Suprapubic skin (tissue), 4 donors: ENCODE data around the gene ANAPC15. TPM values are rescaled to one million over a fixed set of nuclear protein-coding genes. Genes with fewer than 3 reads are reported as not detected.
A peak's percentile ranks its signal among the peaks of the same experiment; 100 is the strongest.

Experiments used
- DNase-seq, 2 donors: peaks; one replicate each; pipeline ENCODE4 v3.0.0-alpha.2; 2019; ENCODE audit warnings: low spot score in 2 of 2
- H3K27ac ChIP-seq: fragments of 200-600 bp; sonication (generic); one replicate; pipeline ENCODE4 v1.5.1; 2019
- H3K27me3 ChIP-seq: fragments of 200-600 bp; sonication (generic); one replicate; pipeline ENCODE4 v1.5.1; 2019
- H3K36me3 ChIP-seq: fragments of 200-600 bp; sonication (generic); one replicate; pipeline ENCODE4 v1.5.1; 2019
- H3K4me1 ChIP-seq: fragments of 200-600 bp; sonication (generic); one replicate; pipeline ENCODE4 v1.5.1; 2019
- H3K4me3 ChIP-seq: fragments of 200-600 bp; sonication (generic); one replicate; pipeline ENCODE4 v1.5.1; 2019; ENCODE audit warnings: mild to moderate bottlenecking
- H3K9me3 ChIP-seq: fragments of 200-600 bp; sonication (generic); one replicate; pipeline ENCODE4 v1.5.1; 2019
- CTCF ChIP-seq, 2 donors: fragments of 200-600 bp in 1 of 2; fragments of 450-650 bp in 1 of 2; sonication (generic) in 1 of 2; IDR thresholded peaks; one replicate each; pipeline ENCODE4 v1.5.1; 2016 to 2019; ENCODE audit warnings: antibody characterized with exemption in 2 of 2, mild to moderate bottlenecking in 1 of 2, moderate library complexity in 1 of 2
- EP300 ChIP-seq: sonication (generic); formaldehyde crosslinking; IDR thresholded peaks from one replicate; pipeline ENCODE4 v1.6.1; 2017; ENCODE audit warnings: antibody characterized with exemption
- POLR2A ChIP-seq, 2 donors: fragments of 450-650 bp; IDR thresholded peaks; one replicate each; pipeline ENCODE4 v1.6.1; 2017; ENCODE audit warnings: antibody characterized with exemption in 2 of 2, mild to moderate bottlenecking in 2 of 2, moderate library complexity in 2 of 2
- POLR2AphosphoS5 ChIP-seq, 3 donors: sonication (generic); formaldehyde crosslinking; IDR thresholded peaks; one replicate each; pipeline ENCODE4 v1.6.1; 2017; ENCODE audit warnings: antibody characterized with exemption in 3 of 3
- WGBS: methylation state at CpG from one replicate; pipeline ENCODE4 v1.1.5; 2018; 5-methylcytosine and 5-hydroxymethylcytosine counted together
- total RNA-seq, 4 donors: library from RNA; depleted of rRNA; stranded (reverse); fragments of >200 nt; gene quantifications; one replicate each; pipeline ENCODE4 v1.1.0, GENCODE V29; 2016

The ANAPC15 gene
- total RNA-seq, 4 donors from 2014 or later = 20.6 to 32.1 (median 25.6) TPM

DNA sequence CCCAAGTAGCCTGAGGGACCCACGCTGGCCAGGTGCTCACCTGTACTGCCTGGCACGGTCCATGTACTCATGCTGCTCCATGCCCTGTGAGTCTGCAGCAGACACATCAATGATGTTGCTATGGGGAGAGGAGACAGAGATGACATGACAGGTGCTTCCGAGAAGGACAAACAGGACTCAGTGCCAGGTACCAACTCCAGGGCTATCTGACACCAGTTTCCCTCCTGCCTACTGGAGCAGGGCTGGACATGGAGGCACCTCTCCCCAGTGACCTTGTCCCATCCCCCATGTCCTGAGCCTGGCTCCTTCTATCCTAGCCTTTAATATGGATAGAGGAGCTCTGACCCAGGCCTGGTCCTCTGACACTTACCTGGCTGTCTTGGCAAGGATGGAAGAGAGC lies 13.8 kb downstream of the ANAPC15 start:
- Histone ChIP-seq H3K9me3 (no peaks in the 10 kb centered on the region), H3K36me3 (peaks cover 59% of the 10 kb centered on the region), H3K4me3 (no peak overlapping the region), H3K4me1 (peaks cover 45% of the 10 kb centered on the region), H3K27me3 (no peaks in the 10 kb centered on the region), H3K27ac (no peak overlapping the region)
- WGBS = 82% methylated on average over 3 of the region's 3 CpGs
- no peak for TF ChIP-seq POLR2A (IDR thresholded peaks at IDR 0.05)
- TF ChIP-seq CTCF (IDR thresholded peaks at IDR 0.05) = no peak
- TF ChIP-seq POLR2AphosphoS5 (IDR thresholded peaks at IDR 0.05) = no peak
- no peak for TF ChIP-seq EP300
- no peak for DNase-seq

- Histone ChIP-seq H3K36me3 (peaks cover 45% of the 10 kb centered on the region), H3K27ac (no peak overlapping the region), H3K27me3 (no peaks in the 10 kb centered on the region), H3K9me3 (no peaks in the 10 kb centered on the region), H3K4me3 (no peak overlapping the region), H3K4me1 (peaks cover 12% of the 10 kb centered on the region)
- DNase-seq = peak in 1 of 2 donors; percentile 84
- WGBS = 23% methylated on average over 4 of the region's 4 CpGs
- TF ChIP-seq CTCF (IDR thresholded peaks at IDR 0.05) = peak; percentile 83 to 84
- no peak for TF ChIP-seq POLR2AphosphoS5 (IDR thresholded peaks at IDR 0.05)
These were observed 21.2 kb downstream of the ANAPC15 start for GRCh38 chr11:72091292-72091691.

GRCh38 chr11:72088076-72088808 lies 24.3 kb downstream of the ANAPC15 start:
- H3K4me1 ChIP-seq = peaks cover 17% of the 10 kb centered on the region
- 71% methylated on average over 4 of the region's 4 CpGs for WGBS
- no peaks in the 10 kb centered on the region for H3K27me3 ChIP-seq
- no peaks in the 10 kb centered on the region for H3K9me3 ChIP-seq
- peaks cover 19% of the 10 kb centered on the region for H3K36me3 ChIP-seq
- H3K27ac ChIP-seq = no peak overlapping the region
- H3K4me3 ChIP-seq = no peak overlapping the region
- TF ChIP-seq POLR2A (IDR thresholded peaks at IDR 0.05) (no peak), EP300 (no peak), CTCF (IDR thresholded peaks at IDR 0.05) (no peak), POLR2AphosphoS5 (IDR thresholded peaks at IDR 0.05) (no peak)
- no peak for DNase-seq

DNA sequence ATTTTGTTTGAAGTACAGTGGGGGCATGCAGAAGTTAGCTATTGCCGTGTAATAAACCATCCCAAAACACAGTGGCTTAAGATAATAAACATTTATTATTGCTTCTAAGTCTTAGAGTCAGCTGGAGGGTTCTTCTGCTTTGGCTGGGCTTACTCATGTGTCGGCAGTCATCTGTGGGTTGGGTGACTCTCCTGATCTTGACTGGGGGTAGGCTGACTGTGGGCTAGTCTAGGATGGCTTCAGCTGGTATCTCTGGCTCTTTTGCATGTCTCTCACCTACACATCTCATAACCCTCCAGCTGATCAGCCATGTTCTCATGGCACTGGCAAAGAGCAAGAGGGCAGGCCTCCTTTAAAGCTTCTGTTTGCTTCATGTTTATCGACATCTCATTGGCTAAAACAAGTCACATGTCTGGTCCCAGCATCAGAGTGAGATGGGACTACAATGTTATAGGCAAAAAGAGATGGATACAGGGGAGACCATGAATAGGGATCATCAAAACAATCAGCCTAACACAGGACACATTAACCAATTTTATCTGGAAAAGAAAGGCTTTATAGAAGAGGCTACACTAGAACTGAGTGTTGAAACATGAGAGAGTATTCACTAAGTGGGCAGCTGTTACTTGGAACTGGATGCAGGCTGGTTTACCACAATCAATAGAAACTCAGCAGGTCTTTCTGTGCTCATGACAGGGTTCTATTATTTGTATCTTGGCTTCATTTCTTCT lies 26.7 kb downstream of the ANAPC15 start:
- peaks cover 29% of the 10 kb centered on the region for H3K4me1 ChIP-seq
- no peak for DNase-seq
- no peaks in the 10 kb centered on the region for H3K27me3 ChIP-seq
- H3K27ac ChIP-seq = no peak overlapping the region
- H3K36me3 ChIP-seq = peaks cover 19% of the 10 kb centered on the region
- no peak overlapping the region for H3K4me3 ChIP-seq
- 89% methylated on average over 3 of the region's 3 CpGs for WGBS
- TF ChIP-seq POLR2AphosphoS5 (IDR thresholded peaks at IDR 0.05) = no peak
- no peak for TF ChIP-seq EP300
- TF ChIP-seq CTCF (IDR thresholded peaks at IDR 0.05) = no peak
- TF ChIP-seq POLR2A (IDR thresholded peaks at IDR 0.05) = no peak
- no peaks in the 10 kb centered on the region for H3K9me3 ChIP-seq

DNA sequence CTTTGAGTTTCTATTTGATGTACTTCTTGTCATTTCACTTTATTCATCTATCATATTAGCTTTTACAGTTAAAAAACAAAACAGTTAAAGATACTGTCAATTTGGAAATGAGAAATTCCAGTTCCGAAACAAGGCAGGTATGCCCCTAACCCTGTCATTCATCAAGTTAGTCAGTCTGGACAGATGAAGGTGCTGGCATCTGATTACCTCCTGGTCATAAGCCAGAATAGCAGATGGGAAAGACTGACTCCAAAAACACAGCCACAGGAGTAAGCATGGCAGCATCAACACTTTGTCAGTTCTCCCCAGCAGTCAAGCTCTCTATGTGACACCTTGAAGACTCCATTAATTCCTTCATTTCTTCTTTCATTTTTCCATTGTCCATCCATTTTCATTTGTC lies 27.5 kb downstream of the ANAPC15 start:
- H3K4me1 ChIP-seq = peaks cover 28% of the 10 kb centered on the region
- no peak overlapping the region for H3K4me3 ChIP-seq
- no peak overlapping the region for H3K27ac ChIP-seq
- no peak for DNase-seq
- H3K36me3 ChIP-seq = peaks cover 18% of the 10 kb centered on the region
- H3K27me3 ChIP-seq = no peaks in the 10 kb centered on the region
- TF ChIP-seq POLR2AphosphoS5 (IDR thresholded peaks at IDR 0.05) (no peak), POLR2A (IDR thresholded peaks at IDR 0.05) (no peak), EP300 (no peak), CTCF (IDR thresholded peaks at IDR 0.05) (no peak)
- H3K9me3 ChIP-seq = no peaks in the 10 kb centered on the region
- WGBS = 59% methylated on average over 1 of the region's 1 CpG
